LHCN-M2 (cell line): ENCODE measurements around the gene CAMK2D. TPM values are rescaled to one million over a fixed set of nuclear protein-coding genes. Genes with fewer than 3 reads are reported as not detected.
"Not testable (repeated sequence)": the region's sequence is repeated elsewhere in the genome, so short reads cannot be mapped to it uniquely, and the experiment has no call there.

Source experiments
- DNase-seq: peaks from one replicate; pipeline ENCODE4 v3.0.0-alpha.2; 2012; ENCODE audit warnings: low read depth
- total RNA-seq: library from RNA; depleted of rRNA; stranded (reverse); fragments of >200 nt; gene quantifications from 2 replicates; pipeline ENCODE4 v1.2.3, GENCODE V29; 2014

CAMK2D gene
- total RNA-seq, 1 experiment from 2014 or later: 99.8 TPM

GRCh38 chr4:113730467-113731216 is 30.9 kb downstream of the CAMK2D start:
- no peak for DNase-seq

- no peak for DNase-seq
These were observed 33.7 kb downstream of the CAMK2D start for GRCh38 chr4:113727802-113728201.

- DNase-seq: no peak
These were observed 35.6 kb downstream of the CAMK2D start for GRCh38 chr4:113725963-113726362.

GRCh38 chr4:113718252-113718651 is 43.3 kb downstream of the CAMK2D start:
- no peak for DNase-seq

GRCh38 chr4:113711883-113712662 is 49.5 kb downstream of the CAMK2D start:
- no peak for DNase-seq

- DNase-seq: peak; percentile 50
These were observed 53.3 kb downstream of the CAMK2D start for GRCh38 chr4:113708250-113708649.

- DNase-seq: peak; percentile 39
These were observed 54.5 kb downstream of the CAMK2D start for GRCh38 chr4:113707048-113707447.

GRCh38 chr4:113705097-113705496 is 56.4 kb downstream of the CAMK2D start:
- DNase-seq: not testable (repeated sequence)

- peak; percentile 47 for DNase-seq
These were observed 58.9 kb downstream of the CAMK2D start for GRCh38 chr4:113702596-113702995.

GRCh38 chr4:113701169-113701568 is 60.4 kb downstream of the CAMK2D start:
- no peak for DNase-seq

GRCh38 chr4:113700602-113701150 is 60.9 kb downstream of the CAMK2D start:
- peak; percentile 48 for DNase-seq

GRCh38 chr4:113699772-113700171 is 61.8 kb downstream of the CAMK2D start:
- peak; percentile 61 for DNase-seq

- DNase-seq: no peak
These were observed 64.1 kb downstream of the CAMK2D start for GRCh38 chr4:113697429-113697828.

GRCh38 chr4:113695328-113696169 is 66.0 kb downstream of the CAMK2D start:
- DNase-seq: no peak

- DNase-seq: no peak
These were observed 67.5 kb downstream of the CAMK2D start for GRCh38 chr4:113694008-113694407.

- DNase-seq: peak; percentile 62
These were observed 68.6 kb downstream of the CAMK2D start for GRCh38 chr4:113692809-113693411.

GRCh38 chr4:113691676-113692075 is 69.9 kb downstream of the CAMK2D start:
- DNase-seq: no peak

- no peak for DNase-seq
These were observed 72.1 kb downstream of the CAMK2D start for GRCh38 chr4:113689394-113689793.

- peak; percentile 57 for DNase-seq
These were observed 74.3 kb downstream of the CAMK2D start for GRCh38 chr4:113687067-113687718.

GRCh38 chr4:113685157-113685556 is 76.4 kb downstream of the CAMK2D start:
- DNase-seq: not testable (repeated sequence)
